Sigmoid colon (tissue), 7 donors: ENCODE measurements around the gene EXOSC9. TPM values are rescaled to one million over a fixed set of nuclear protein-coding genes. Genes with fewer than 3 reads are reported as not detected.

ENCODE experiments used
- DNase-seq: peaks from one replicate; pipeline ENCODE4 v3.0.0-alpha.2; 2019
- H3K27ac ChIP-seq, 4 donors: fragments of 200-600 bp; sonication (generic); one replicate each; pipeline ENCODE4 v1.5.1; 2016 to 2019; ENCODE audit warnings: mild to moderate bottlenecking in 1 of 4
- H3K27me3 ChIP-seq, 3 donors: fragments of 200-600 bp; sonication (generic); one replicate each; pipeline ENCODE4 v1.5.1; 2019; ENCODE audit warnings: mild to moderate bottlenecking in 1 of 3
- H3K36me3 ChIP-seq, 4 donors: fragments of 200-600 bp; sonication (generic); one replicate each; pipeline ENCODE4 v1.5.1; 2016 to 2019
- H3K4me1 ChIP-seq, 4 donors: fragments of 200-600 bp; sonication (generic); one replicate each; pipeline ENCODE4 v1.5.1; 2017 to 2019
- H3K4me3 ChIP-seq, 4 donors: fragments of 200-600 bp; sonication (generic); one replicate each; pipeline ENCODE4 v1.5.1; 2017 to 2019; ENCODE audit warnings: mild to moderate bottlenecking in 2 of 4, moderate library complexity in 1 of 4
- H3K9me3 ChIP-seq, 4 donors: fragments of 200-600 bp in 3 of 4; sonication (generic) in 3 of 4; one replicate each; pipeline versions ENCODE4 v1.5.1 to v1.6.1; 2013 to 2019
- CTCF ChIP-seq, 4 experiments: fragments of 450-650 bp in 3 of 4; fragments of 200-600 bp in 1 of 4; IDR thresholded peaks; one replicate each; pipeline ENCODE4 v1.5.1; 2016 to 2019; ENCODE audit warnings: antibody characterized with exemption in 4 of 4, mild to moderate bottlenecking in 3 of 4, moderate library complexity in 2 of 4
- EP300 ChIP-seq, 4 donors: sonication (generic); formaldehyde crosslinking; IDR thresholded peaks; one replicate each; pipeline ENCODE4 v1.6.1; 2017; ENCODE audit warnings: antibody characterized with exemption in 4 of 4
- POLR2A ChIP-seq, 2 donors: fragments of 450-650 bp; IDR thresholded peaks; one replicate each; pipeline ENCODE4 v1.6.1; 2016; ENCODE audit warnings: antibody characterized with exemption in 2 of 2, mild to moderate bottlenecking in 2 of 2, moderate library complexity in 2 of 2
- POLR2AphosphoS5 ChIP-seq, 4 donors: sonication (generic); formaldehyde crosslinking; IDR thresholded peaks; one replicate each; pipeline ENCODE4 v1.6.1; 2017; ENCODE audit warnings: antibody characterized with exemption in 4 of 4
- WGBS, 2 donors: extraction: QIAGEN DNeasy Blood & Tissue Kit; methylation state at CpG; one replicate each; pipeline ENCODE4 v1.1.7; 2013; 5-methylcytosine and 5-hydroxymethylcytosine counted together
- intact Hi-C: fragments of 100-400 bp; cut with DNase I; formaldehyde crosslinking; loops from one replicate; pipeline ENCODE4 v1.15.1; 2023
- polyA plus RNA-seq, 3 donors: library from polyadenylated mRNA; stranded (reverse); fragments of 200-250 nt; gene quantifications; one replicate each; pipeline ENCODE4 v1.2.3, GENCODE V29; 2013
- total RNA-seq, 4 donors: library from RNA; depleted of rRNA; stranded (reverse); fragments of >200 nt; gene quantifications; one replicate each; pipeline ENCODE4 v1.1.0, GENCODE V29; 2016
- donor health status: healthy with polysubstance abuse.
- donor health status: Bipolar disorder and iron deficiency.
- donor health status: healthy.

The EXOSC9 gene
- total and polyA plus RNA-seq, 7 donors, result 8.3 to 25.3 (median 16.2) TPM

- 18 to 27% methylated on average over 14 of the region's 14 CpGs for WGBS, 2 donors
- Histone ChIP-seq H3K27ac (no peak overlapping the region), H3K27me3 (peaks cover 8 to 34% (median 17%) of the 10 kb centered on the region in 3 donors), H3K36me3 (no peaks in the 10 kb centered on the region), H3K4me3 (peak overlapping the region; percentile 18 to 45 (median 36)), H3K4me1 (peaks cover 0 to 10% (median 7%) of the 10 kb centered on the region in 4 donors), H3K9me3 (no peaks in the 10 kb centered on the region)
- no peak for TF ChIP-seq CTCF (IDR thresholded peaks at IDR 0.05)
- TF ChIP-seq POLR2AphosphoS5 (IDR thresholded peaks at IDR 0.05), result no peak
- no peak for TF ChIP-seq EP300 (IDR thresholded peaks at IDR 0.05)
- TF ChIP-seq POLR2A (IDR thresholded peaks at IDR 0.05), result no peak
- no peak for DNase-seq
- intact Hi-C loops, result no loop called here
These were observed 36.8 kb upstream of the EXOSC9 start for GRCh38 chr4:121764303-121764701.

GRCh38 chr4:121764702-121765367 is 36.3 kb upstream of the EXOSC9 start, which contains the start of gene SMIM43:
SMIM43 (minus strand) TSS chr4:121765164; CDS start chr4:121765105, 59 bp downstream.
- no peaks in the 10 kb centered on the region for H3K9me3 ChIP-seq
- H3K4me1 ChIP-seq, result peaks cover 0 to 10% (median 7%) of the 10 kb centered on the region in 4 donors
- no peaks in the 10 kb centered on the region for H3K36me3 ChIP-seq
- peak within 1 kb of the TSS; percentile 18 to 45 (median 36) for H3K4me3 ChIP-seq
- TF ChIP-seq CTCF (IDR thresholded peaks at IDR 0.05), result no peak
- 1 to 8% methylated on average over 75 of the region's 75 CpGs for WGBS, 2 donors
- H3K27ac ChIP-seq, result no peak within 1 kb of the TSS
- intact Hi-C loops, result no loop called here
- H3K27me3 ChIP-seq, result peaks cover 8 to 34% (median 17%) of the 10 kb centered on the region in 3 donors
- no peak for DNase-seq

- Histone ChIP-seq H3K27ac (no peak overlapping the region), H3K9me3 (no peaks in the 10 kb centered on the region), H3K36me3 (no peaks in the 10 kb centered on the region), H3K27me3 (peaks cover 8 to 34% (median 17%) of the 10 kb centered on the region in 3 donors), H3K4me3 (peak overlapping the region; percentile 18 to 45 (median 36)), H3K4me1 (peaks cover 0 to 10% (median 7%) of the 10 kb centered on the region in 4 donors)
- no peak for DNase-seq
- WGBS, 2 donors, result 20 to 23% methylated on average over 16 of the region's 16 CpGs
- TF ChIP-seq POLR2A (IDR thresholded peaks at IDR 0.05) (no peak), EP300 (IDR thresholded peaks at IDR 0.05) (no peak), CTCF (IDR thresholded peaks at IDR 0.05) (no peak), POLR2AphosphoS5 (IDR thresholded peaks at IDR 0.05) (no peak)
- intact Hi-C loops, result no loop called here
These were observed 35.8 kb upstream of the EXOSC9 start for GRCh38 chr4:121765368-121765705.

- Histone ChIP-seq H3K9me3 (no peaks in the 10 kb centered on the region), H3K27ac (no peak overlapping the region), H3K4me1 (peaks cover 0 to 10% (median 7%) of the 10 kb centered on the region in 4 donors), H3K27me3 (peaks cover 8 to 34% (median 17%) of the 10 kb centered on the region in 3 donors), H3K4me3 (no peak overlapping the region), H3K36me3 (no peaks in the 10 kb centered on the region)
- intact Hi-C loops, result no loop called here
- no peak for DNase-seq
- 68 to 80% methylated on average over 9 of the region's 9 CpGs for WGBS, 2 donors
- TF ChIP-seq POLR2A (IDR thresholded peaks at IDR 0.05) (no peak), EP300 (IDR thresholded peaks at IDR 0.05) (no peak), POLR2AphosphoS5 (IDR thresholded peaks at IDR 0.05) (no peak), CTCF (IDR thresholded peaks at IDR 0.05) (no peak)
These were observed 35.1 kb upstream of the EXOSC9 start for GRCh38 chr4:121765971-121766538.
